OCI-LY3 (cell line): Measurements from ENCODE around the gene DYNC1LI1.

Experiments
- EZH2phosphoT487 ChIP-seq: fragments of 200-600 bp; shearing (Covaris generic); IDR thresholded peaks from 2 replicates; pipeline ENCODE4 v1.6.1; 2018; ENCODE audit warnings: antibody characterized with exemption, mixed run types, low read depth
- TF ChIP-seq, protein P1 (sequence below): fragments of 200-600, 300-600 bp; sonication (generic); IDR thresholded peaks from 2 replicates; pipeline ENCODE4 v1.5.1; 2014; ENCODE audit warnings: antibody characterized with exemption, low read length, low read depth

DNA sequence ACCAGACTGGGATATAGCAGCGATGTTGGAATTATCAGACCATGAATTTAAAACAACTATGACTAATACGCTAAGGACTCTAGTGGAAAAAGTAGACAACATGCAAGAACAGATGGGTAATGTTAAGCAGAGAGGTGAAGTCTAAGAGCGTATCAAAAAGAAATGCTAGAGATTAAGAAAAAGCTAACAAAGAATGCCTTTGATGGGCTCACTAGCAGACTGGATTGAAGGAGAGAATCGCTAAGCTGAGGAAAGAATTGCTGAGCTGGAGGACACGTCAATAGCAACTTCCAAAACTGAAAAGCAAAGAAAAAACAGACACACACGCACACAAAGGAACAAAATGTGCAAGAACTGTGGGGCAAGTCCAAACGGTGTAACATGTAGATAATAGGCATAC lies 48.0 kb downstream of the DYNC1LI1 start:
- TF ChIP-seq, protein P1, sequence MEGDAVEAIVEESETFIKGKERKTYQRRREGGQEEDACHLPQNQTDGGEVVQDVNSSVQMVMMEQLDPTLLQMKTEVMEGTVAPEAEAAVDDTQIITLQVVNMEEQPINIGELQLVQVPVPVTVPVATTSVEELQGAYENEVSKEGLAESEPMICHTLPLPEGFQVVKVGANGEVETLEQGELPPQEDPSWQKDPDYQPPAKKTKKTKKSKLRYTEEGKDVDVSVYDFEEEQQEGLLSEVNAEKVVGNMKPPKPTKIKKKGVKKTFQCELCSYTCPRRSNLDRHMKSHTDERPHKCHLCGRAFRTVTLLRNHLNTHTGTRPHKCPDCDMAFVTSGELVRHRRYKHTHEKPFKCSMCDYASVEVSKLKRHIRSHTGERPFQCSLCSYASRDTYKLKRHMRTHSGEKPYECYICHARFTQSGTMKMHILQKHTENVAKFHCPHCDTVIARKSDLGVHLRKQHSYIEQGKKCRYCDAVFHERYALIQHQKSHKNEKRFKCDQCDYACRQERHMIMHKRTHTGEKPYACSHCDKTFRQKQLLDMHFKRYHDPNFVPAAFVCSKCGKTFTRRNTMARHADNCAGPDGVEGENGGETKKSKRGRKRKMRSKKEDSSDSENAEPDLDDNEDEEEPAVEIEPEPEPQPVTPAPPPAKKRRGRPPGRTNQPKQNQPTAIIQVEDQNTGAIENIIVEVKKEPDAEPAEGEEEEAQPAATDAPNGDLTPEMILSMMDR: no peak
- no peak for TF ChIP-seq EZH2phosphoT487
